GM10266 (cell line): Measurements from ENCODE around the gene BMERB1.

Source experiments
- DNase-seq: peaks from one replicate; pipeline ENCODE4 v3.0.0; 2012; ENCODE audit errors: extremely low spot score
- CTCF ChIP-seq: IDR thresholded peaks from 2 replicates; pipeline ENCODE4 v1.5.1; 2012; ENCODE audit warnings: mild to moderate bottlenecking, low read depth; ENCODE audit not compliant: control insufficient read depth, insufficient read depth; ENCODE audit errors: missing control alignments

The BMERB1 gene

GRCh38 chr16:15530085-15530484, 95.7 kb downstream of the BMERB1 start:
- no peak for TF ChIP-seq CTCF
- DNase-seq = no peak

GRCh38 chr16:15532825-15533224, 98.4 kb downstream of the BMERB1 start:
- TF ChIP-seq CTCF = no peak
- DNase-seq = no peak

- DNase-seq = no peak
- no peak for TF ChIP-seq CTCF
Observed at GRCh38 chr16:15533386-15533785, 99.0 kb downstream of the BMERB1 start.

- DNase-seq = no peak
- TF ChIP-seq CTCF = no peak
Observed at GRCh38 chr16:15535772-15536171, 101.4 kb downstream of the BMERB1 start.

GRCh38 chr16:15536843-15537242, 102.5 kb downstream of the BMERB1 start:
- TF ChIP-seq CTCF = no peak
- no peak for DNase-seq

- no peak for TF ChIP-seq CTCF
- no peak for DNase-seq
Observed at GRCh38 chr16:15538507-15538906, 104.1 kb downstream of the BMERB1 start.

GRCh38 chr16:15539197-15539596, 104.8 kb downstream of the BMERB1 start:
- no peak for DNase-seq
- TF ChIP-seq CTCF = no peak
